ENCODE measurements around the gene LAMC2. TPM values are rescaled to one million over a fixed set of nuclear protein-coding genes. Genes with fewer than 3 reads are reported as not detected.

LAMC2 gene
- total RNA-seq, 8 experiments from 2014 or later = 0.14 to 2.8 (median 0.56) TPM

GRCh38 chr1:183281039-183281438 is 95.0 kb downstream of the LAMC2 start:
- peak in 2 of 8 experiments; percentile 3 to 38 for ATAC-seq (replicated peaks in 6 of 8)
- Histone ChIP-seq H3K4me3 (no peak overlapping the region), H3K27ac (no peak overlapping the region), H3K4me1 (replicated peaks in 1 of 2) (peaks cover 11 to 15% of the 10 kb centered on the region in 2 donors)
- in situ Hi-C loops (cut with MboI; ENCODE audit: low pct_unique_long_range_greater_than_20kb in 2 of 9, low sequenced_read_pairs in 9 of 9, unreplicated experiment in 9 of 9) = loop anchor here in 3 of 9 experiments (10.0 to 25.0 kb wide), 4 partner anchors 181 to 331 kb away; partner anchors contain the start of gene SMG7 (in 1 of the 3)
- WGBS, 10 experiments = 92 to 100% methylated on average over 2 of the region's 2 CpGs; no CpG with 5 or more reads in 8 of the 10 experiments

GRCh38 chr1:183281553-183282091 is 95.6 kb downstream of the LAMC2 start:
- 0 to 83% (median 52%) methylated on average over 1 to 8 of the region's 12 CpGs; no CpG with 5 or more reads in 3 of the 10 experiments for WGBS, 10 experiments
- Histone ChIP-seq H3K4me1 (replicated peaks in 1 of 2) (peaks cover 11 to 15% of the 10 kb centered on the region in 2 donors), H3K27ac (no peak overlapping the region), H3K4me3 (no peak overlapping the region)
- ATAC-seq (replicated peaks in 6 of 8) = peak; percentile 72 to 93 (median 83)
- in situ Hi-C loops (cut with MboI; ENCODE audit: low pct_unique_long_range_greater_than_20kb in 2 of 9, low sequenced_read_pairs in 9 of 9, unreplicated experiment in 9 of 9) = loop anchor here in 3 of 9 experiments (10.0 to 25.0 kb wide), 4 partner anchors 181 to 331 kb away; partner anchors contain the start of gene SMG7 (in 1 of the 3)

- Histone ChIP-seq H3K4me1 (replicated peaks in 1 of 2) (peaks cover 11 to 15% of the 10 kb centered on the region in 2 donors), H3K4me3 (no peak overlapping the region), H3K27ac (no peak overlapping the region)
- in situ Hi-C loops (cut with MboI; ENCODE audit: low pct_unique_long_range_greater_than_20kb in 2 of 9, low sequenced_read_pairs in 9 of 9, unreplicated experiment in 9 of 9) = loop anchor here in 3 of 9 experiments (10.0 to 25.0 kb wide), 4 partner anchors 180 to 330 kb away; partner anchors contain the start of gene SMG7 (in 1 of the 3)
- WGBS, 10 experiments = 72 to 100% (median 89%) methylated on average over 1 to 8 of the region's 9 CpGs; no CpG with 5 or more reads in 3 of the 10 experiments
- no peak for ATAC-seq (replicated peaks in 6 of 8)
Measured at GRCh38 chr1:183282101-183282855, 96.2 kb downstream of the LAMC2 start.

GRCh38 chr1:183283286-183283685 is 97.2 kb downstream of the LAMC2 start:
- peaks cover 11 to 15% of the 10 kb centered on the region in 2 donors for H3K4me1 ChIP-seq (replicated peaks in 1 of 2)
- H3K4me3 ChIP-seq = no peak overlapping the region
- ATAC-seq (replicated peaks in 6 of 8) = peak in 1 of 8 experiments; percentile 6
- WGBS, 10 experiments = 50 to 100% (median 69%) methylated on average over 1 to 5 of the region's 5 CpGs; no CpG with 5 or more reads in 3 of the 10 experiments
- H3K27ac ChIP-seq = no peak overlapping the region
- in situ Hi-C loops (cut with MboI; ENCODE audit: low pct_unique_long_range_greater_than_20kb in 2 of 9, low sequenced_read_pairs in 9 of 9, unreplicated experiment in 9 of 9) = loop anchor here in 3 of 9 experiments (10.0 to 25.0 kb wide), 4 partner anchors 179 to 329 kb away; partner anchors contain the start of gene SMG7 (in 1 of the 3)

- WGBS, 10 experiments = 80 to 100% (median 91%) methylated on average over 1 to 3 of the region's 5 CpGs; no CpG with 5 or more reads in 6 of the 10 experiments
- H3K27ac ChIP-seq = no peak overlapping the region
- H3K4me1 ChIP-seq (replicated peaks in 1 of 2) = peaks cover 6 to 8% of the 10 kb centered on the region in 2 donors
- in situ Hi-C loops (cut with MboI; ENCODE audit: low pct_unique_long_range_greater_than_20kb in 2 of 9, low sequenced_read_pairs in 9 of 9, unreplicated experiment in 9 of 9) = loop anchor here in 3 of 9 experiments (10.0 to 25.0 kb wide), 4 partner anchors 178 to 328 kb away; partner anchors contain the start of gene SMG7 (in 1 of the 3)
- no peak for ATAC-seq (replicated peaks in 6 of 8)
- no peak overlapping the region for H3K4me3 ChIP-seq
Measured at GRCh38 chr1:183284086-183284485, 98.0 kb downstream of the LAMC2 start.

- Histone ChIP-seq H3K4me1 (replicated peaks in 1 of 2) (peaks cover 3 to 5% of the 10 kb centered on the region in 2 donors), H3K4me3 (no peak overlapping the region), H3K27ac (no peak overlapping the region)
- WGBS, 10 experiments = 78 to 100% (median 86%) methylated on average over 1 of the region's 1 CpG; no CpG with 5 or more reads in 5 of the 10 experiments
- ATAC-seq (replicated peaks in 6 of 8) = no peak
- in situ Hi-C loops (cut with MboI; ENCODE audit: low pct_unique_long_range_greater_than_20kb in 2 of 9, low sequenced_read_pairs in 9 of 9, unreplicated experiment in 9 of 9) = loop anchor here in 3 of 9 experiments (10.0 to 25.0 kb wide), 4 partner anchors 177 to 327 kb away; partner anchors contain the start of gene SMG7 (in 1 of the 3)
Measured at GRCh38 chr1:183285256-183285655, 99.2 kb downstream of the LAMC2 start.

- in situ Hi-C loops (cut with MboI; ENCODE audit: low pct_unique_long_range_greater_than_20kb in 2 of 9, low sequenced_read_pairs in 9 of 9, unreplicated experiment in 9 of 9) = loop anchor here in 3 of 9 experiments (10.0 to 25.0 kb wide), 4 partner anchors 177 to 327 kb away; partner anchors contain the start of gene SMG7 (in 1 of the 3)
- Histone ChIP-seq H3K27ac (no peak overlapping the region), H3K4me3 (no peak overlapping the region), H3K4me1 (replicated peaks in 1 of 2) (peaks cover 3 to 5% of the 10 kb centered on the region in 2 donors)
- WGBS, 10 experiments = 48 to 100% (median 67%) methylated on average over 1 to 4 of the region's 4 CpGs; no CpG with 5 or more reads in 2 of the 10 experiments
- no peak for ATAC-seq (replicated peaks in 6 of 8)
Measured at GRCh38 chr1:183285746-183286145, 99.7 kb downstream of the LAMC2 start.

- 29 to 100% (median 87%) methylated on average over 1 to 5 of the region's 5 CpGs; no CpG with 5 or more reads in 4 of the 10 experiments for WGBS, 10 experiments
- Histone ChIP-seq H3K4me1 (replicated peaks in 1 of 2) (peaks cover 10 to 12% of the 10 kb centered on the region in 2 donors), H3K4me3 (no peak overlapping the region), H3K27ac (no peak overlapping the region)
- in situ Hi-C loops (cut with MboI; ENCODE audit: low pct_unique_long_range_greater_than_20kb in 2 of 9, low sequenced_read_pairs in 9 of 9, unreplicated experiment in 9 of 9) = loop anchor here in 3 of 9 experiments (10.0 to 25.0 kb wide), 4 partner anchors 175 to 325 kb away; partner anchors contain the start of gene SMG7 (in 1 of the 3)
- ATAC-seq (replicated peaks in 6 of 8) = peak in 3 of 8 experiments; percentile 38 to 68 (median 59)
Measured at GRCh38 chr1:183287191-183287675, 101.2 kb downstream of the LAMC2 start.

- H3K4me1 ChIP-seq (replicated peaks in 1 of 2) = peaks cover 10 to 13% of the 10 kb centered on the region in 2 donors
- H3K27ac ChIP-seq = no peak overlapping the region
- in situ Hi-C loops (cut with MboI; ENCODE audit: low pct_unique_long_range_greater_than_20kb in 2 of 9, low sequenced_read_pairs in 9 of 9, unreplicated experiment in 9 of 9) = loop anchor here in 3 of 9 experiments (10.0 to 25.0 kb wide), 4 partner anchors 174 to 324 kb away; partner anchors contain the start of gene SMG7 (in 1 of the 3)
- no peak for ATAC-seq (replicated peaks in 6 of 8)
- WGBS, 10 experiments = 50 to 100% (median 92%) methylated on average over 1 to 2 of the region's 2 CpGs; no CpG with 5 or more reads in 6 of the 10 experiments
- no peak overlapping the region for H3K4me3 ChIP-seq
Measured at GRCh38 chr1:183288583-183288982, 102.5 kb downstream of the LAMC2 start.

- no peak overlapping the region for H3K27ac ChIP-seq
- H3K4me3 ChIP-seq = no peak overlapping the region
- WGBS, 10 experiments = 40 to 90% (median 85%) methylated on average over 1 to 8 of the region's 9 CpGs; no CpG with 5 or more reads in 5 of the 10 experiments
- H3K4me1 ChIP-seq (replicated peaks in 1 of 2) = peaks cover 10 to 13% of the 10 kb centered on the region in 2 donors
- ATAC-seq (replicated peaks in 6 of 8) = no peak
- in situ Hi-C loops (cut with MboI; ENCODE audit: low pct_unique_long_range_greater_than_20kb in 2 of 9, low sequenced_read_pairs in 9 of 9, unreplicated experiment in 9 of 9) = loop anchor here in 3 of 9 experiments (10.0 to 25.0 kb wide), 4 partner anchors 173 to 323 kb away; partner anchors contain the start of gene SMG7 (in 1 of the 3)
Measured at GRCh38 chr1:183289051-183289496, 103.0 kb downstream of the LAMC2 start.

GRCh38 chr1:183290628-183291027 is 104.6 kb downstream of the LAMC2 start:
- no peak overlapping the region for H3K27ac ChIP-seq
- WGBS, 10 experiments = 40 to 100% (median 84%) methylated on average over 1 to 6 of the region's 6 CpGs; no CpG with 5 or more reads in 2 of the 10 experiments
- no peak for ATAC-seq (replicated peaks in 6 of 8)
- peaks cover 10 to 13% of the 10 kb centered on the region in 2 donors for H3K4me1 ChIP-seq (replicated peaks in 1 of 2)
- in situ Hi-C loops (cut with MboI; ENCODE audit: low pct_unique_long_range_greater_than_20kb in 2 of 9, low sequenced_read_pairs in 9 of 9, unreplicated experiment in 9 of 9) = loop anchor here in 3 of 9 experiments (25.0 kb wide), 3 partner anchors 172 to 322 kb away; partner anchors contain the start of gene SMG7 (in 1 of the 3)
- no peak overlapping the region for H3K4me3 ChIP-seq

Data from motor neuron (in vitro differentiated cells).